ENCODE measurements around the gene NEXMIF.
"Not testable (repeated sequence)": the region's sequence is repeated elsewhere in the genome, so short reads cannot be mapped to it uniquely, and the experiment has no call there.

The NEXMIF gene

GRCh38 chrX:74788545-74789086 is 136.6 kb downstream of the NEXMIF start:
- DNase-seq = no peak

DNA sequence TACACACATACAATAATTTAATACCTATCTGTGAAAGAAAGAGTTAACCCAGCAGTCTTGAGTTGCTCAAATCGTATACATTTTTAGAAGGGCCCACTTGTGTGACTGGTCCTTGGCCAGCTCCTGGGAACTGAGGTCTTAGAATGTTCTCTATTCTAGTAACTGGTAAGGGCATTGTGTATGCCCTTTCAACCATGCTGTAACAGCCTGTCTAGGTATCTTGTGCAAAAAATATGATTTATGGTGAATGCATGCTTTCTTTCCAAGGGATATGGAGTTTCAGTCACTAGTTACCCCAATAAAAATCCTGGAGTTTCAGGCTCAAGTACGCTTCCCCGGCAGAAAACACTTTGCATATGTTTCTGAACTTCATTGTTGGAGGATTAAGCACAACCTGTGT is 140.6 kb downstream of the NEXMIF start:
- DNase-seq = no peak

DNA sequence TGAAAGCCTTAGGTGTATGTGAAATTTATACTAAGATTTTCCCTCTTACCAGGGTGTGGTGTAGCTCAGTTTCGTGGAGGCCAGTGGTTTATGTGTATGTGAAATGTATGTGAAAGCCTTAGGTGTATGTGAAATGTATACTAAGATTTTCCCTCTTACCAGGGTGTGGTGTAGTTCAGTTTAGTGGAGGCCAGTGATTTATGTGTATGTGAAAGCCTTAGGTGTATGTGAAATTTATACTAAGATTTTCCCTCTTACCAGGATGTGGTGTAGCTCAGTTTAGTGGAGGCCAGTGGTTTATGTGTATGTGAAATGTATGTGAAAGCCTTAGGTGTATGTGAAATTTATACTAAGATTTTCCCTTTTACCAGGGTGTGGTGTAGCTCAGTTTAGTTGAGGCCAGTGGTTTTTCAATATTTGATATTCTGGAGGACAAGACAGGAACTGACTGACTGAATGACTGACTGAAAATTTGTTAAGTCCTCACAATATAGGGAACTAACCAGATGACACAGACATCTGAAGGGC is 143.7 kb downstream of the NEXMIF start:
- DNase-seq = no peak

DNA sequence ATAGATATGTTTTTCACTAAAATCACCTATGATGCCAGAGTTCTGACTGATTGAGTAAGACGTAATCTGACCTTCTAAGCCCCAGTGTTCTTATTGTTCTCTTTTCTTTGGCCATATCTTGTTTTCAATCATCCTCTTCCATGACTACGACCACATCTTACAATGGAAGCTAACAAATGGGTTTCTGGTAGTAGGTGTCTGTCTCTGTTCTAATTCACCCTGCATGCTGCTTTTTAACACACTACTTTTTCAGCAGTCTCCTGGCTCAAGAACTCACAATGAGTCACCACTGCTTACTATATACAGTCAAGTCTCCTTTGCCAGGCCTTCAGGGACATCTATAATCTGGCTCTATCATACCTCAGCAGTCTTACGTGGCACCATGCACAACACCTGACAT is 146.1 kb downstream of the NEXMIF start:
- no peak for DNase-seq

GRCh38 chrX:74774988-74775387 is 150.3 kb downstream of the NEXMIF start:
- no peak for DNase-seq

GRCh38 chrX:74736450-74736849 is 188.8 kb downstream of the NEXMIF start:
- no peak for DNase-seq

DNA sequence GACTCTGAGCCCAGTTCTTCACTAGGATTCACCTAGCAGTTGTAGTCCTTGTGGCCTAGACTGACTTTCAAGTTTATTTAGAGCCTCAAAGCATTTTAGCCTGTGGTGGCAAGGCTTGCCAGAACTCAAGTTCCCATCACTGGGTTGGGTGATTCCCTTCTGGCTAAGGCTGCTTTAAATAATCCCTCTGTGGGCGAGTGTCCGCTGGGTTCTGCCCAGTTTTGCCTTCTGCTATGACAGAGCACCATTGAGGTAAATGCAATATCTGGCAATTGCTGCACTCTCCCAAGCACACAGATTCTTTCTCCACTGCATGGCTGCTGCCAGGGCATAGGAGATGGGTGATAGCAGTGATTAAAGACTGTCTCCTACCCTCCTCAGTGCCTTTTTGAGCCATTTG is 220.0 kb downstream of the NEXMIF start:
- no peak for DNase-seq

GRCh38 chrX:74701343-74701742 is 223.9 kb downstream of the NEXMIF start:
- not testable (repeated sequence) for DNase-seq

GRCh38 chrX:74684466-74684865 is 240.8 kb downstream of the NEXMIF start:
- no peak for DNase-seq
